Caco-2 (cell line): ENCODE measurements around the gene GPR78. TPM values are rescaled to one million over a fixed set of nuclear protein-coding genes. Genes with fewer than 3 reads are reported as not detected.

ENCODE experiments used
- BruUV-seq: library from RNA; stranded (reverse); fragments of 400-500 nt; replicated peaks from 2 replicates; lab custom pipeline; 2021; lab: Mats Ljungman, UMichigan
- CTCF ChIA-PET: fragments of 300-600 bp; sonication (Branson Sonifier 250); formaldehyde crosslinking; loops from one replicate; lab custom pipeline; 2022; ENCODE audit warnings: antibody characterized with exemption; lab: Charles Lee
- POLR2A ChIA-PET: fragments of 300-600 bp; sonication (Branson Sonifier 250); formaldehyde crosslinking; loops from one replicate; lab custom pipeline; 2022; ENCODE audit warnings: antibody characterized with exemption; lab: Charles Lee
- DNase-seq, 2 experiments: peaks; one replicate each; pipeline versions ENCODE4 v3.0.0 to v3.0.0-alpha.2; 2020 to 2022
- H3K27me3 ChIP-seq: replicated peaks from 2 replicates; pipeline ENCODE4 v1.6.0; 2011; ENCODE audit warnings: low read length; ENCODE audit not compliant: control insufficient read depth, insufficient read depth
- H3K36me3 ChIP-seq: 2 replicates; pipeline ENCODE4 v1.5.1; 2011; ENCODE audit warnings: low read length; ENCODE audit not compliant: control insufficient read depth, insufficient read depth
- H3K4me1 ChIP-seq: fragments of 250-450 bp; sonication (Bioruptor Pico); 2 replicates; pipeline ENCODE4 v1.5.1; 2020; ENCODE audit warnings: mild to moderate bottlenecking
- H3K4me3 ChIP-seq: 2 replicates; pipeline ENCODE4 v1.5.1; 2011; ENCODE audit warnings: low read depth, mild to moderate bottlenecking, control low read depth, low read length
- H3K9me3 ChIP-seq: fragments of 250-450 bp; sonication (Bioruptor Pico); 2 replicates; pipeline ENCODE4 v1.5.1; 2020; ENCODE audit warnings: mild to moderate bottlenecking, moderate library complexity
- H3K27ac Mint-ChIP-seq: one replicate; pipeline ENCODE4 v1.8.0; 2022; ENCODE audit warnings: mixed read lengths; ENCODE audit not compliant: unreplicated experiment
- H3K27me3 Mint-ChIP-seq: one replicate; pipeline ENCODE4 v1.8.0; 2022; ENCODE audit warnings: mixed read lengths; ENCODE audit not compliant: insufficient read depth, unreplicated experiment
- H3K36me3 Mint-ChIP-seq: one replicate; pipeline ENCODE4 v1.8.0; 2022; ENCODE audit warnings: mild to moderate bottlenecking, mixed read lengths; ENCODE audit not compliant: insufficient read depth, unreplicated experiment
- H3K4me1 Mint-ChIP-seq: one replicate; pipeline ENCODE4 v1.8.0; 2022; ENCODE audit warnings: low read depth, mixed read lengths; ENCODE audit not compliant: unreplicated experiment
- H3K4me3 Mint-ChIP-seq: one replicate; pipeline ENCODE4 v1.8.0; 2022; ENCODE audit warnings: mild to moderate bottlenecking, moderate library complexity, mixed read lengths; ENCODE audit not compliant: unreplicated experiment
- H3K9me3 Mint-ChIP-seq: one replicate; pipeline ENCODE4 v1.8.0; 2022; ENCODE audit warnings: mixed read lengths; ENCODE audit not compliant: unreplicated experiment
- CTCF ChIP-seq, 2 experiments: fragments of 200-600 bp in 1 of 2; IDR thresholded peaks; 1 replicate in 1 of 2; 2 replicates in 1 of 2; pipeline versions ENCODE4 v1.5.1 to v1.8.0; 2011 to 2022; ENCODE audit warnings: antibody characterized with exemption in 1 of 2, control low read depth in 1 of 2, inconsistent platforms in 1 of 2, low read depth in 1 of 2, low read length in 1 of 2, mild to moderate bottlenecking in 1 of 2, moderate library complexity in 1 of 2; ENCODE audit not compliant: insufficient read depth in 1 of 2, severe bottlenecking in 1 of 2, unreplicated experiment in 1 of 2
- intact Hi-C: fragments of 100-400 bp; cut with micrococcal nuclease; formaldehyde crosslinking; loops from one replicate; pipeline ENCODE4 v1.10.0; 2022; ENCODE audit not compliant: unreplicated experiment
- total RNA-seq: library from RNA; stranded (reverse); gene quantifications from 2 replicates; pipeline ENCODE4 v1.2.3, GENCODE V29; 2022

GPR78 gene
- total RNA-seq, 1 experiment from 2014 or later, result 0.68 TPM

- H3K27ac Mint-ChIP-seq, result no peak overlapping the region
- no peak overlapping the region for H3K4me3 Mint-ChIP-seq
- no peaks in the 10 kb centered on the region for H3K36me3 Mint-ChIP-seq
These were observed 23.7 kb downstream of the GPR78 start for GRCh38 chr4:8603931-8604330.

GRCh38 chr4:8605289-8605688 lies 25.1 kb downstream of the GPR78 start:
- TF ChIP-seq CTCF (IDR thresholded peaks at IDR 0.05; ENCODE audit: insufficient read depth in 1 of 2, low read depth in 1 of 2, low read length in 1 of 2, severe bottlenecking in 1 of 2, unreplicated experiment in 1 of 2), result no peak
- ChIA-PET CTCF (no interaction called here), POLR2A (no interaction called here)
- no peak overlapping the region for H3K27ac Mint-ChIP-seq
- no TSS peak for BruUV-seq
- no peak overlapping the region for H3K4me3 Mint-ChIP-seq
- H3K36me3 ChIP-seq, result no peaks in the 10 kb centered on the region
- no peak overlapping the region for H3K4me3 ChIP-seq
- H3K9me3 Mint-ChIP-seq, result no peaks in the 10 kb centered on the region
- intact Hi-C loops, result loop anchor here (10.0 kb wide), 1 partner anchor 310 kb away; no protein-coding TSS in a partner anchor
- H3K4me1 Mint-ChIP-seq, result no peaks in the 10 kb centered on the region
- H3K27me3 ChIP-seq, result no peaks in the 10 kb centered on the region
- H3K4me1 ChIP-seq, result no peaks in the 10 kb centered on the region
- H3K36me3 Mint-ChIP-seq, result no peaks in the 10 kb centered on the region
- H3K9me3 ChIP-seq, result no peaks in the 10 kb centered on the region
- no peak for DNase-seq
- H3K27me3 Mint-ChIP-seq, result peaks cover 4% of the 10 kb centered on the region

More at GRCh38 chr4:8603931-8604330, 23.7 kb downstream of the GPR78 start:
- Histone ChIP-seq H3K36me3 (no peaks in the 10 kb centered on the region), H3K9me3 (no peaks in the 10 kb centered on the region), H3K27me3 (no peaks in the 10 kb centered on the region), H3K4me1 (no peaks in the 10 kb centered on the region), H3K4me3 (no peak overlapping the region)
- H3K27me3 Mint-ChIP-seq, result peaks cover under 1% of the 10 kb centered on the region
- H3K4me1 Mint-ChIP-seq, result no peaks in the 10 kb centered on the region
- no TSS peak for BruUV-seq
- TF ChIP-seq CTCF (IDR thresholded peaks at IDR 0.05; ENCODE audit: insufficient read depth in 1 of 2, low read depth in 1 of 2, low read length in 1 of 2, severe bottlenecking in 1 of 2, unreplicated experiment in 1 of 2), result no peak
- DNase-seq, result no peak
- intact Hi-C loops, result loop anchor here (10.0 kb wide), 1 partner anchor 311 kb away; no protein-coding TSS in a partner anchor
- H3K9me3 Mint-ChIP-seq, result no peaks in the 10 kb centered on the region
- POLR2A ChIA-PET, result no interaction called here
- CTCF ChIA-PET, result no interaction called here

GRCh38 chr4:8606476-8606875 lies 26.3 kb downstream of the GPR78 start:
- no peak for TF ChIP-seq CTCF (IDR thresholded peaks at IDR 0.05; ENCODE audit: insufficient read depth in 1 of 2, low read depth in 1 of 2, low read length in 1 of 2, severe bottlenecking in 1 of 2, unreplicated experiment in 1 of 2)
- BruUV-seq, result no TSS peak
- intact Hi-C loops, result loop anchor here (10.0 kb wide), 1 partner anchor 308 kb away; no protein-coding TSS in a partner anchor
- Histone ChIP-seq H3K9me3 (no peaks in the 10 kb centered on the region), H3K36me3 (no peaks in the 10 kb centered on the region), H3K27me3 (no peaks in the 10 kb centered on the region), H3K4me3 (no peak overlapping the region), H3K4me1 (no peaks in the 10 kb centered on the region)
- Mint-ChIP-seq H3K36me3 (no peaks in the 10 kb centered on the region), H3K27me3 (peaks cover 8% of the 10 kb centered on the region), H3K27ac (no peak overlapping the region), H3K9me3 (no peaks in the 10 kb centered on the region), H3K4me1 (no peaks in the 10 kb centered on the region), H3K4me3 (no peak overlapping the region)
- DNase-seq, result no peak
- CTCF ChIA-PET, result no interaction called here
- POLR2A ChIA-PET, result no interaction called here
